ENCODE results near the gene MRPS18A.

DNA sequence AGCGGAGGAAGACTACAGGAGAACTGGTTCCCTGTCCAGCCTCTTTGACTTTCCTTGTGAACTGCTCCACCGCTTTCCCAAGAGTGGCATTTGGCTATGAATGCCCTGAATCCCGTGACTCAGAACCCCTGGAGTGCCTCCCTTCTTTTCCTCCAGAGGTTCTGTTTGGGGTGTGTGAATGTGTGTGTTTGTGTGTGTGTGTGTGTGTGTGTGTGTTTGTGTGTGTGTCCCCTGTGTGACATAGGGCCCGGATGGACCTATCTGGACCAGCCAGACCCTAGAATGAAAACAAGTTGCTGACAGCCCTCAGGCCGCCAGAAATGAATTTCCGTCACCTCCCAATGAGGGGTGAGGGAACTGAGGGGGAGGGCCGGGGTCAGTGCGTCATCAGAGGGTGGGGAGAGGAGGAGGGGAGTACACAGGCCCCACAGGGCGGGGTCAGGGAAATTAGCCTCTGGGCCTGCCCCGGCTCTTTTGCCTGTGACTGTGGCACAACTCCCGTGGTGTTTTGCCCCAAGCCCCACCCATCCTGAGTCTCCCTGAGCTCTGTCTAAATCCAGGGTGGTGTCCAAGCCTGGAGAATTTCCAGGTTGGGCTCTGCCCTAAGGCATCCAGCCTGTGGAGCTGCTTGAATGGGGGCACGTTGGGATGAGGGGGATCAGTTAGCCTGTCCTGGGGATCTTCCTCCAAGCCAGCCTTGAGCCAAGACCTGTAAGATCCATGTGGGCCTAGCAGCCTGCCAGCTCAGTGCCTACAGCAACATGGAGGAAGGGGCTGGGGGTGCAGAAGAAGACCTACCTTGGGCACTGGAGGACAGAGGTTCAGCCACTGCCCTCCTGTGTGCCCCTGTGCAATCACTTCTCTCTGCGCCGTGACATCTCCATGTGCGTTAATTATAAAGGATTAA is 15.2 kb upstream of the MRPS18A start:
- no peak for TF ChIP-seq EZH2 (IDR thresholded peaks at IDR 0.05; ENCODE audit: low read depth)
- TF ChIP-seq, protein P1, sequence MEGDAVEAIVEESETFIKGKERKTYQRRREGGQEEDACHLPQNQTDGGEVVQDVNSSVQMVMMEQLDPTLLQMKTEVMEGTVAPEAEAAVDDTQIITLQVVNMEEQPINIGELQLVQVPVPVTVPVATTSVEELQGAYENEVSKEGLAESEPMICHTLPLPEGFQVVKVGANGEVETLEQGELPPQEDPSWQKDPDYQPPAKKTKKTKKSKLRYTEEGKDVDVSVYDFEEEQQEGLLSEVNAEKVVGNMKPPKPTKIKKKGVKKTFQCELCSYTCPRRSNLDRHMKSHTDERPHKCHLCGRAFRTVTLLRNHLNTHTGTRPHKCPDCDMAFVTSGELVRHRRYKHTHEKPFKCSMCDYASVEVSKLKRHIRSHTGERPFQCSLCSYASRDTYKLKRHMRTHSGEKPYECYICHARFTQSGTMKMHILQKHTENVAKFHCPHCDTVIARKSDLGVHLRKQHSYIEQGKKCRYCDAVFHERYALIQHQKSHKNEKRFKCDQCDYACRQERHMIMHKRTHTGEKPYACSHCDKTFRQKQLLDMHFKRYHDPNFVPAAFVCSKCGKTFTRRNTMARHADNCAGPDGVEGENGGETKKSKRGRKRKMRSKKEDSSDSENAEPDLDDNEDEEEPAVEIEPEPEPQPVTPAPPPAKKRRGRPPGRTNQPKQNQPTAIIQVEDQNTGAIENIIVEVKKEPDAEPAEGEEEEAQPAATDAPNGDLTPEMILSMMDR (conservative IDR thresholded peaks at IDR 0.05): no peak

All from PC-9 (cell line).